H1 (cell line): ENCODE data around the gene KCNMA1. TPM values are rescaled to one million over a fixed set of nuclear protein-coding genes. Genes with fewer than 3 reads are reported as not detected.

Source experiments
- CBX8 ChIP-seq: fragments of 300-800, 300-1000 bp; sonication (generic); IDR thresholded peaks from 2 replicates; pipeline ENCODE4 v1.7.1; 2016; ENCODE audit warnings: low read depth, low read length, borderline replicate concordance
- FOSL1 ChIP-seq: IDR thresholded peaks from 2 replicates; pipeline ENCODE4 v1.6.1; 2011; ENCODE audit warnings: mild to moderate bottlenecking, low read depth, low read length, moderate library complexity; ENCODE audit not compliant: insufficient read depth
- RNF2 ChIP-seq: fragments of 200-900, 300-1000 bp; sonication (generic); IDR thresholded peaks from 2 replicates; pipeline ENCODE4 v1.7.1; 2016; ENCODE audit warnings: borderline replicate concordance, low read depth, mild to moderate bottlenecking, antibody characterized with exemption, low read length; ENCODE audit not compliant: poor library complexity, severe bottlenecking; ENCODE audit errors: missing control alignments
- TCF12 ChIP-seq: IDR thresholded peaks from 2 replicates; pipeline ENCODE4 v1.6.1; 2011; ENCODE audit warnings: low read depth, mild to moderate bottlenecking, low read length
- polyA plus RNA-seq, 7 experiments: library from polyadenylated mRNA; depleted of rRNA in 3 of 7; stranded (reverse) in 5 of 7; unstranded in 2 of 7; fragments of >200 nt in 5 of 7; fragments of 200-250 nt in 2 of 7; gene quantifications; 1 replicate in 5 of 7; 2 replicates in 1 of 7; 4 replicates in 1 of 7; pipeline versions ENCODE4 v1.2.1 to v1.2.3, GENCODE V29; 2011 to 2013; ENCODE audit warnings: missing spikeins in 2 of 7, mixed read lengths in 2 of 7
- total RNA-seq: library from RNA; stranded (reverse); fragmentation: NEBNext Ultra II Directional; extraction: Animal tissue kit (Norgen Biotek cat#: 25700); gene quantifications from 2 replicates; pipeline ENCODE4 v1.2.1, GENCODE V29; 2021
- TF ChIP-seq, protein P1 (sequence below), 3 experiments: IDR thresholded peaks; 1 replicate in 2 of 3; 2 replicates in 1 of 3; pipeline versions ENCODE4 v1.5.1 to v1.6.1; 2011; ENCODE audit warnings: low read length in 3 of 3, mild to moderate bottlenecking in 3 of 3, inconsistent platforms in 2 of 3, low read depth in 1 of 3, moderate library complexity in 1 of 3; ENCODE audit not compliant: insufficient read depth in 1 of 3; ENCODE audit errors: control extremely low read depth in 1 of 3
- TF ChIP-seq, protein P2 (sequence below): fragments of 300-600 bp; sonication (generic); IDR thresholded peaks from 2 replicates; pipeline ENCODE4 v1.7.1; 2012; ENCODE audit warnings: low read length, moderate library complexity, mild to moderate bottlenecking, inconsistent platforms; ENCODE audit not compliant: insufficient replicate concordance

KCNMA1 gene
- total and polyA plus RNA-seq, 2 of the 8 experiments (the other 6 are each of a cell fraction or from before 2014, with no cell fraction given) = 10.2 to 11.1 TPM

DNA sequence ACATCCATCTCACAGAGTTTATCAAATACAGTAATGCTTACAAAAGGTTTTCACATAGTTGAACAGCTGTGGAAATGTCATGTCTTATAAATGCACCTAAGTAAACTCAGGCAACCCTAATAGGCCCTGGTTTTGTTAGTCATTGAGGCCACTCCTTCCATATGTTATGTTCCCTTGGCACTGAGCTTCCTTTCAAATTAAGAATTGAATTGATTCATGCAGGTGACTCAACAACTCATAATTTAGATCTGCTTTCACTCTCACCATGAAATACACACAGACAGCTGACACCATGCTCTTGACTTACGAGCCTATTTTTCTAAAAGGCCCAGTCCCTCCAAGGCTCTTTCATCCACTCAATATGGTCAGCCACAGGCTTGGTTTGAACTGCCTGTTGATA lies 476.9 kb downstream of the KCNMA1 start (continued):
- TF ChIP-seq CBX8 (no peak), FOSL1 (no peak), TCF12 (no peak), RNF2 (no peak)
- TF ChIP-seq, protein P1, sequence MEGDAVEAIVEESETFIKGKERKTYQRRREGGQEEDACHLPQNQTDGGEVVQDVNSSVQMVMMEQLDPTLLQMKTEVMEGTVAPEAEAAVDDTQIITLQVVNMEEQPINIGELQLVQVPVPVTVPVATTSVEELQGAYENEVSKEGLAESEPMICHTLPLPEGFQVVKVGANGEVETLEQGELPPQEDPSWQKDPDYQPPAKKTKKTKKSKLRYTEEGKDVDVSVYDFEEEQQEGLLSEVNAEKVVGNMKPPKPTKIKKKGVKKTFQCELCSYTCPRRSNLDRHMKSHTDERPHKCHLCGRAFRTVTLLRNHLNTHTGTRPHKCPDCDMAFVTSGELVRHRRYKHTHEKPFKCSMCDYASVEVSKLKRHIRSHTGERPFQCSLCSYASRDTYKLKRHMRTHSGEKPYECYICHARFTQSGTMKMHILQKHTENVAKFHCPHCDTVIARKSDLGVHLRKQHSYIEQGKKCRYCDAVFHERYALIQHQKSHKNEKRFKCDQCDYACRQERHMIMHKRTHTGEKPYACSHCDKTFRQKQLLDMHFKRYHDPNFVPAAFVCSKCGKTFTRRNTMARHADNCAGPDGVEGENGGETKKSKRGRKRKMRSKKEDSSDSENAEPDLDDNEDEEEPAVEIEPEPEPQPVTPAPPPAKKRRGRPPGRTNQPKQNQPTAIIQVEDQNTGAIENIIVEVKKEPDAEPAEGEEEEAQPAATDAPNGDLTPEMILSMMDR (IDR thresholded peaks at IDR 0.05; ENCODE audit: control extremely low read depth in 1 of 3, insufficient read depth in 1 of 3, low read depth in 1 of 3, low read length in 3 of 3) = no peak
- TF ChIP-seq, protein P2, sequence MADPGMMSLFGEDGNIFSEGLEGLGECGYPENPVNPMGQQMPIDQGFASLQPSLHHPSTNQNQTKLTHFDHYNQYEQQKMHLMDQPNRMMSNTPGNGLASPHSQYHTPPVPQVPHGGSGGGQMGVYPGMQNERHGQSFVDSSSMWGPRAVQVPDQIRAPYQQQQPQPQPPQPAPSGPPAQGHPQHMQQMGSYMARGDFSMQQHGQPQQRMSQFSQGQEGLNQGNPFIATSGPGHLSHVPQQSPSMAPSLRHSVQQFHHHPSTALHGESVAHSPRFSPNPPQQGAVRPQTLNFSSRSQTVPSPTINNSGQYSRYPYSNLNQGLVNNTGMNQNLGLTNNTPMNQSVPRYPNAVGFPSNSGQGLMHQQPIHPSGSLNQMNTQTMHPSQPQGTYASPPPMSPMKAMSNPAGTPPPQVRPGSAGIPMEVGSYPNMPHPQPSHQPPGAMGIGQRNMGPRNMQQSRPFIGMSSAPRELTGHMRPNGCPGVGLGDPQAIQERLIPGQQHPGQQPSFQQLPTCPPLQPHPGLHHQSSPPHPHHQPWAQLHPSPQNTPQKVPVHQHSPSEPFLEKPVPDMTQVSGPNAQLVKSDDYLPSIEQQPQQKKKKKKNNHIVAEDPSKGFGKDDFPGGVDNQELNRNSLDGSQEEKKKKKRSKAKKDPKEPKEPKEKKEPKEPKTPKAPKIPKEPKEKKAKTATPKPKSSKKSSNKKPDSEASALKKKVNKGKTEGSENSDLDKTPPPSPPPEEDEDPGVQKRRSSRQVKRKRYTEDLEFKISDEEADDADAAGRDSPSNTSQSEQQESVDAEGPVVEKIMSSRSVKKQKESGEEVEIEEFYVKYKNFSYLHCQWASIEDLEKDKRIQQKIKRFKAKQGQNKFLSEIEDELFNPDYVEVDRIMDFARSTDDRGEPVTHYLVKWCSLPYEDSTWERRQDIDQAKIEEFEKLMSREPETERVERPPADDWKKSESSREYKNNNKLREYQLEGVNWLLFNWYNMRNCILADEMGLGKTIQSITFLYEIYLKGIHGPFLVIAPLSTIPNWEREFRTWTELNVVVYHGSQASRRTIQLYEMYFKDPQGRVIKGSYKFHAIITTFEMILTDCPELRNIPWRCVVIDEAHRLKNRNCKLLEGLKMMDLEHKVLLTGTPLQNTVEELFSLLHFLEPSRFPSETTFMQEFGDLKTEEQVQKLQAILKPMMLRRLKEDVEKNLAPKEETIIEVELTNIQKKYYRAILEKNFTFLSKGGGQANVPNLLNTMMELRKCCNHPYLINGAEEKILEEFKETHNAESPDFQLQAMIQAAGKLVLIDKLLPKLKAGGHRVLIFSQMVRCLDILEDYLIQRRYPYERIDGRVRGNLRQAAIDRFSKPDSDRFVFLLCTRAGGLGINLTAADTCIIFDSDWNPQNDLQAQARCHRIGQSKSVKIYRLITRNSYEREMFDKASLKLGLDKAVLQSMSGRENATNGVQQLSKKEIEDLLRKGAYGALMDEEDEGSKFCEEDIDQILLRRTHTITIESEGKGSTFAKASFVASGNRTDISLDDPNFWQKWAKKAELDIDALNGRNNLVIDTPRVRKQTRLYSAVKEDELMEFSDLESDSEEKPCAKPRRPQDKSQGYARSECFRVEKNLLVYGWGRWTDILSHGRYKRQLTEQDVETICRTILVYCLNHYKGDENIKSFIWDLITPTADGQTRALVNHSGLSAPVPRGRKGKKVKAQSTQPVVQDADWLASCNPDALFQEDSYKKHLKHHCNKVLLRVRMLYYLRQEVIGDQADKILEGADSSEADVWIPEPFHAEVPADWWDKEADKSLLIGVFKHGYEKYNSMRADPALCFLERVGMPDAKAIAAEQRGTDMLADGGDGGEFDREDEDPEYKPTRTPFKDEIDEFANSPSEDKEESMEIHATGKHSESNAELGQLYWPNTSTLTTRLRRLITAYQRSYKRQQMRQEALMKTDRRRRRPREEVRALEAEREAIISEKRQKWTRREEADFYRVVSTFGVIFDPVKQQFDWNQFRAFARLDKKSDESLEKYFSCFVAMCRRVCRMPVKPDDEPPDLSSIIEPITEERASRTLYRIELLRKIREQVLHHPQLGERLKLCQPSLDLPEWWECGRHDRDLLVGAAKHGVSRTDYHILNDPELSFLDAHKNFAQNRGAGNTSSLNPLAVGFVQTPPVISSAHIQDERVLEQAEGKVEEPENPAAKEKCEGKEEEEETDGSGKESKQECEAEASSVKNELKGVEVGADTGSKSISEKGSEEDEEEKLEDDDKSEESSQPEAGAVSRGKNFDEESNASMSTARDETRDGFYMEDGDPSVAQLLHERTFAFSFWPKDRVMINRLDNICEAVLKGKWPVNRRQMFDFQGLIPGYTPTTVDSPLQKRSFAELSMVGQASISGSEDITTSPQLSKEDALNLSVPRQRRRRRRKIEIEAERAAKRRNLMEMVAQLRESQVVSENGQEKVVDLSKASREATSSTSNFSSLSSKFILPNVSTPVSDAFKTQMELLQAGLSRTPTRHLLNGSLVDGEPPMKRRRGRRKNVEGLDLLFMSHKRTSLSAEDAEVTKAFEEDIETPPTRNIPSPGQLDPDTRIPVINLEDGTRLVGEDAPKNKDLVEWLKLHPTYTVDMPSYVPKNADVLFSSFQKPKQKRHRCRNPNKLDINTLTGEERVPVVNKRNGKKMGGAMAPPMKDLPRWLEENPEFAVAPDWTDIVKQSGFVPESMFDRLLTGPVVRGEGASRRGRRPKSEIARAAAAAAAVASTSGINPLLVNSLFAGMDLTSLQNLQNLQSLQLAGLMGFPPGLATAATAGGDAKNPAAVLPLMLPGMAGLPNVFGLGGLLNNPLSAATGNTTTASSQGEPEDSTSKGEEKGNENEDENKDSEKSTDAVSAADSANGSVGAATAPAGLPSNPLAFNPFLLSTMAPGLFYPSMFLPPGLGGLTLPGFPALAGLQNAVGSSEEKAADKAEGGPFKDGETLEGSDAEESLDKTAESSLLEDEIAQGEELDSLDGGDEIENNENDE = no peak
